HL-60 (cell line): ENCODE results near the gene ERC2.

Experiments used
- DNase-seq, 2 experiments: peaks; one replicate each; pipeline ENCODE4 v3.0.0-alpha.2; 2010 to 2020; ENCODE audit warnings: low read depth in 1 of 2, low spot score in 1 of 2
- H3K27ac ChIP-seq: fragments of 250-450 bp; sonication (Bioruptor Pico); replicated peaks from 2 replicates; pipeline ENCODE4 v1.5.1; 2020; ENCODE audit warnings: mild to moderate bottlenecking, moderate library complexity
- H3K27me3 ChIP-seq: fragments of 250-450 bp; sonication (Bioruptor Pico); 2 replicates; pipeline ENCODE4 v1.5.1; 2021; ENCODE audit warnings: mild to moderate bottlenecking, moderate library complexity; ENCODE audit not compliant: insufficient read depth, poor library complexity, severe bottlenecking
- H3K4me3 ChIP-seq: replicated peaks from 2 replicates; pipeline ENCODE4 v1.5.1; 2011; ENCODE audit warnings: mild to moderate bottlenecking, control low read depth, low read length; ENCODE audit not compliant: insufficient read depth
- GABPA ChIP-seq: IDR thresholded peaks from 2 replicates; pipeline ENCODE4 v1.6.1; 2012; ENCODE audit warnings: low read depth
- POLR2AphosphoS5 ChIP-seq: IDR thresholded peaks from 2 replicates; pipeline ENCODE4 v1.6.1; 2012; ENCODE audit warnings: low read depth
- SPI1 ChIP-seq: IDR thresholded peaks from 2 replicates; pipeline ENCODE4 v1.6.1; 2012; ENCODE audit warnings: low read depth, mild to moderate bottlenecking, borderline replicate concordance
- TF ChIP-seq, protein P1 (sequence below): IDR thresholded peaks from 2 replicates; pipeline ENCODE4 v1.6.1; 2012; ENCODE audit warnings: low read depth; ENCODE audit not compliant: insufficient replicate concordance
- TF ChIP-seq, protein P2 (sequence below): IDR thresholded peaks from one replicate; pipeline ENCODE4 v1.5.1; 2011; ENCODE audit warnings: low read length, control low read depth, inconsistent platforms; ENCODE audit not compliant: insufficient read depth

The ERC2 gene

DNA sequence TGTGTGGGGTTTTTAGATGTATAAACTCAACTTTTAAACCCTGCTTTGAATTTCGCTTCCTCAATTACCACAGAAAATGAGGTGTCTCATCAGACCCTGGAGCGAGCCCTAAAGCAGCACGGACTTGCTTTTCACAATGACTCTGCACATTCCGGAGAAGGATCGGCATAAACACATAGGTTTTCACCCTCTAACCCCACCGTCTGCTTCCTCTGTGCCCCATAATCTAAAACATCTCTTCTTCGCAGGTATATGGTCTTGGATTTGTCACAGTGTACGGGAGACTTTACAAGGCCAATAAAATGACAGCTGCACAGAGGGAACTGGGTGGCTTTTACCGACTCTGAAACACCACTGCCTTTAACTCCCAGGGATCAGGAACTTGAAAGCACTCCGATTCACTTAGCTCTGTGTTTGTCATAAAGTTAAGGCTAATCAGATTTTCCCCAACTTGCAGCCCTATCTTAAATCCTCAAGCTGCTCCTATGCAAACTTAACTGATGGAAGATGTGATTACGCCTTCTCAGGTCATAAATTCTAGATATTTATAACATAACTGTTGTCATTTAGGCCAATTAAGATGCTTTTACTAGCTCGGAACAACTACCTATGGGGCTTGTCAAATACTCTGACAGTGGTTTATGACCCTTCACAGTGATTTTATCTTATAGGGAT is 847.8 kb downstream of the ERC2 start:
- TF ChIP-seq POLR2AphosphoS5 (no peak), SPI1 (no peak), GABPA (no peak)
- TF ChIP-seq, protein P1, sequence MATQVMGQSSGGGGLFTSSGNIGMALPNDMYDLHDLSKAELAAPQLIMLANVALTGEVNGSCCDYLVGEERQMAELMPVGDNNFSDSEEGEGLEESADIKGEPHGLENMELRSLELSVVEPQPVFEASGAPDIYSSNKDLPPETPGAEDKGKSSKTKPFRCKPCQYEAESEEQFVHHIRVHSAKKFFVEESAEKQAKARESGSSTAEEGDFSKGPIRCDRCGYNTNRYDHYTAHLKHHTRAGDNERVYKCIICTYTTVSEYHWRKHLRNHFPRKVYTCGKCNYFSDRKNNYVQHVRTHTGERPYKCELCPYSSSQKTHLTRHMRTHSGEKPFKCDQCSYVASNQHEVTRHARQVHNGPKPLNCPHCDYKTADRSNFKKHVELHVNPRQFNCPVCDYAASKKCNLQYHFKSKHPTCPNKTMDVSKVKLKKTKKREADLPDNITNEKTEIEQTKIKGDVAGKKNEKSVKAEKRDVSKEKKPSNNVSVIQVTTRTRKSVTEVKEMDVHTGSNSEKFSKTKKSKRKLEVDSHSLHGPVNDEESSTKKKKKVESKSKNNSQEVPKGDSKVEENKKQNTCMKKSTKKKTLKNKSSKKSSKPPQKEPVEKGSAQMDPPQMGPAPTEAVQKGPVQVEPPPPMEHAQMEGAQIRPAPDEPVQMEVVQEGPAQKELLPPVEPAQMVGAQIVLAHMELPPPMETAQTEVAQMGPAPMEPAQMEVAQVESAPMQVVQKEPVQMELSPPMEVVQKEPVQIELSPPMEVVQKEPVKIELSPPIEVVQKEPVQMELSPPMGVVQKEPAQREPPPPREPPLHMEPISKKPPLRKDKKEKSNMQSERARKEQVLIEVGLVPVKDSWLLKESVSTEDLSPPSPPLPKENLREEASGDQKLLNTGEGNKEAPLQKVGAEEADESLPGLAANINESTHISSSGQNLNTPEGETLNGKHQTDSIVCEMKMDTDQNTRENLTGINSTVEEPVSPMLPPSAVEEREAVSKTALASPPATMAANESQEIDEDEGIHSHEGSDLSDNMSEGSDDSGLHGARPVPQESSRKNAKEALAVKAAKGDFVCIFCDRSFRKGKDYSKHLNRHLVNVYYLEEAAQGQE, result no peak
- TF ChIP-seq, protein P2, sequence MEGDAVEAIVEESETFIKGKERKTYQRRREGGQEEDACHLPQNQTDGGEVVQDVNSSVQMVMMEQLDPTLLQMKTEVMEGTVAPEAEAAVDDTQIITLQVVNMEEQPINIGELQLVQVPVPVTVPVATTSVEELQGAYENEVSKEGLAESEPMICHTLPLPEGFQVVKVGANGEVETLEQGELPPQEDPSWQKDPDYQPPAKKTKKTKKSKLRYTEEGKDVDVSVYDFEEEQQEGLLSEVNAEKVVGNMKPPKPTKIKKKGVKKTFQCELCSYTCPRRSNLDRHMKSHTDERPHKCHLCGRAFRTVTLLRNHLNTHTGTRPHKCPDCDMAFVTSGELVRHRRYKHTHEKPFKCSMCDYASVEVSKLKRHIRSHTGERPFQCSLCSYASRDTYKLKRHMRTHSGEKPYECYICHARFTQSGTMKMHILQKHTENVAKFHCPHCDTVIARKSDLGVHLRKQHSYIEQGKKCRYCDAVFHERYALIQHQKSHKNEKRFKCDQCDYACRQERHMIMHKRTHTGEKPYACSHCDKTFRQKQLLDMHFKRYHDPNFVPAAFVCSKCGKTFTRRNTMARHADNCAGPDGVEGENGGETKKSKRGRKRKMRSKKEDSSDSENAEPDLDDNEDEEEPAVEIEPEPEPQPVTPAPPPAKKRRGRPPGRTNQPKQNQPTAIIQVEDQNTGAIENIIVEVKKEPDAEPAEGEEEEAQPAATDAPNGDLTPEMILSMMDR, result no peak
- no peak overlapping the region for H3K27ac ChIP-seq
- peaks cover 3% of the 10 kb centered on the region for H3K27me3 ChIP-seq
- no peak for DNase-seq
- no peak overlapping the region for H3K4me3 ChIP-seq

DNA sequence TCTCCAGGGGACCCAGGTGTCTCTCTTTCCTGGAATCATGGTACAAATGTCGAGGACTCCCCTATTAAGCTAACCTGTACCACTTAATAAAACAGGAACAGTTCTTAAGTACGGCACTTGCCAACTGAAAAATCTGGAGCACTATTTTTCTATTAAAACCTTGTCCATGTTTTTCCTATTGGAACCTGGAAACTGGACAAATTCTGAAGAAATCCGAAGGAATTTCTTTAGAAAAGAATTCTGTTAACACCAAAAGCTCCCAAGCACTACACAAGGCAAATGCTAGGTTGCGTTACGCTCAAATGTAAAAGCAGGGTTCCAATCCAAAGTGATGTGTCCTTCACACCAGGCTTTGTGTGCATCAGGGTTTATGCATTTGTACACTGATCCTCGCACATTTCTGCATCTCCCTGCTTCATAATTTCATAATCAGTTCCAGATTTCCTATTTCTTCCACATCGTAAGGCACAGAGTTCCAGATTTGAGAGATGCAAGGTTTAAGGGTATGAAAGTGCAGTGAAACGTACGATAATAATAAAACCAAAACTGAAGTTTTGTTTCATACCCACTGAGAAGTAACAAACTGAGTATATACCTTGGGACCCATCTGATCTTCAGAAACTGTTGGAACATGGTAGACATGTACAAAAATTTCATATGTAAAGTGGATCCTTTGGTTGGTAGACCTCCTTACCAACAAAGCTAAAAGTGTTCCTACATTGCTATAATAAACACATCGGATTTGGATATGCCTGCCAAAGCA is 849.0 kb downstream of the ERC2 start:
- H3K27me3 ChIP-seq, result peaks cover 3% of the 10 kb centered on the region
- TF ChIP-seq, protein P2, result no peak
- TF ChIP-seq GABPA (no peak), POLR2AphosphoS5 (no peak), SPI1 (no peak)
- TF ChIP-seq, protein P1, result no peak
- no peak for DNase-seq
- no peak overlapping the region for H3K4me3 ChIP-seq
- H3K27ac ChIP-seq, result no peak overlapping the region

DNA sequence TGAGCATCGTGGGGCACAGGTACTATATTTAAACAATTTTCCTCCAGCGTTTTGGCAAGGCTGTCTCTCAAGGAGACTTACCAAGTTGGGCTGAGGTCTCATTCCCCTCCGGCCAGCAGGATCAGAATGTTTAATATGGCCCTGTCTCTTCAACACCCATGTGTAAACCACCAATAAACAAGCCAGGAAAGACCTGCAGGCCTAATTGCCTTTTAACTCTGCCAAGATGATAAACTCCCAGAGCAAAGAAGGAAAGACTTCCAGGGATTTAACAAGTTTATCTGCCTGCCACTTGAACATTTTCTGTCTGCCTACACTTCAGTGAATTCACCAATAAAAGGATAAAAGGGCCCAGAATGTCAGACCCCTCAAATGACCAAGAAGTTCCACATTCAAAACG is 850.9 kb downstream of the ERC2 start:
- peaks cover 3% of the 10 kb centered on the region for H3K27me3 ChIP-seq
- TF ChIP-seq POLR2AphosphoS5, result no peak
- TF ChIP-seq, protein P2, result no peak
- TF ChIP-seq GABPA, result no peak
- TF ChIP-seq, protein P1, result no peak
- no peak for TF ChIP-seq SPI1
- DNase-seq, result no peak
- no peak overlapping the region for H3K4me3 ChIP-seq
- H3K27ac ChIP-seq, result no peak overlapping the region
